NB4 (cell line): ENCODE data around the gene VWCE.

ENCODE experiments used
- TF ChIP-seq, protein P1 (sequence below): IDR thresholded peaks from one replicate; pipeline ENCODE4 v1.5.1; 2012; ENCODE audit warnings: low read depth, low read length
- TF ChIP-seq, protein P2 (sequence below): IDR thresholded peaks from 2 replicates; pipeline ENCODE4 v1.6.1; 2011; ENCODE audit warnings: low read depth, low read length

DNA sequence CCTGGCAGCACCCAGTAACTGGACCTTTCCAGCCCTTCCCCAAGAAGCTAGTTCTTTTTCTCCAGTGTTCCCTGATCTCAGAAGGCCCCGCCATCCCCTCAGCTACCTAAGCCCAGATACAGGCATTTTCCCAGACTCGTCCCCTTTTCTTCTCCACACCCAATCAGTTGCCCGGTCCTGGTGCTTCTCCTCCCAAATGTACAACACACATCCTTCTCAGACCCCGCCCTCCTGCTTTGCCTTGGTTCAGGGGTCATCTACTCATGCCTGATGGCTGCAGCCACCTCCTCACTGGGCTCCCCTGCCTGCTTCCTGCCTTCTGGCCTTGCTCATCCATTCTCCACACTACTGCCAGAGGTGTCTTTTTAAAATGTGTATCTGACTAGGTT lies 44.4 kb upstream of the VWCE start:
- TF ChIP-seq, protein P1, sequence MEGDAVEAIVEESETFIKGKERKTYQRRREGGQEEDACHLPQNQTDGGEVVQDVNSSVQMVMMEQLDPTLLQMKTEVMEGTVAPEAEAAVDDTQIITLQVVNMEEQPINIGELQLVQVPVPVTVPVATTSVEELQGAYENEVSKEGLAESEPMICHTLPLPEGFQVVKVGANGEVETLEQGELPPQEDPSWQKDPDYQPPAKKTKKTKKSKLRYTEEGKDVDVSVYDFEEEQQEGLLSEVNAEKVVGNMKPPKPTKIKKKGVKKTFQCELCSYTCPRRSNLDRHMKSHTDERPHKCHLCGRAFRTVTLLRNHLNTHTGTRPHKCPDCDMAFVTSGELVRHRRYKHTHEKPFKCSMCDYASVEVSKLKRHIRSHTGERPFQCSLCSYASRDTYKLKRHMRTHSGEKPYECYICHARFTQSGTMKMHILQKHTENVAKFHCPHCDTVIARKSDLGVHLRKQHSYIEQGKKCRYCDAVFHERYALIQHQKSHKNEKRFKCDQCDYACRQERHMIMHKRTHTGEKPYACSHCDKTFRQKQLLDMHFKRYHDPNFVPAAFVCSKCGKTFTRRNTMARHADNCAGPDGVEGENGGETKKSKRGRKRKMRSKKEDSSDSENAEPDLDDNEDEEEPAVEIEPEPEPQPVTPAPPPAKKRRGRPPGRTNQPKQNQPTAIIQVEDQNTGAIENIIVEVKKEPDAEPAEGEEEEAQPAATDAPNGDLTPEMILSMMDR, result no peak
- TF ChIP-seq, protein P2, sequence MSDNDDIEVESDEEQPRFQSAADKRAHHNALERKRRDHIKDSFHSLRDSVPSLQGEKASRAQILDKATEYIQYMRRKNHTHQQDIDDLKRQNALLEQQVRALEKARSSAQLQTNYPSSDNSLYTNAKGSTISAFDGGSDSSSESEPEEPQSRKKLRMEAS, result no peak
